Measurements from ENCODE around the gene CCDC33.

Gene CCDC33

DNA sequence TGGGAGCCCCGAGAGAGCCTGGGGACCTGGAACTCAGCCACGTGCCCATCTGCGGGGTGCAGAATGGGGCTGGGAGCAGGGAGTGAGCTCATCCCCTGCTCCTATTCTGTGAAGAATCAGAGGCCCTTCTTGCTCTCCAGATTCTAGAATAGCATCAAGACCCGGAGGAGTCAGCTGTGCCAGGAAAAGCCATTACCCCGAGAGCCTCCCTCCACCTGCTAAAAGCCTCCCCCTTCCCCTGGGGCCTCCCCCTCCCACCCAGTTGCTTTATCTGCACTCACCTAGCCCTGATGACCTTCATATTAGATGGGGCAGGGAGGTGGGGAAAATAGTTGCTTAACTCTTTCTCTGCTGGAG, 23.1 kb downstream of the CCDC33 start:
- DNase-seq (ENCODE audit: low read depth), result no peak

DNA sequence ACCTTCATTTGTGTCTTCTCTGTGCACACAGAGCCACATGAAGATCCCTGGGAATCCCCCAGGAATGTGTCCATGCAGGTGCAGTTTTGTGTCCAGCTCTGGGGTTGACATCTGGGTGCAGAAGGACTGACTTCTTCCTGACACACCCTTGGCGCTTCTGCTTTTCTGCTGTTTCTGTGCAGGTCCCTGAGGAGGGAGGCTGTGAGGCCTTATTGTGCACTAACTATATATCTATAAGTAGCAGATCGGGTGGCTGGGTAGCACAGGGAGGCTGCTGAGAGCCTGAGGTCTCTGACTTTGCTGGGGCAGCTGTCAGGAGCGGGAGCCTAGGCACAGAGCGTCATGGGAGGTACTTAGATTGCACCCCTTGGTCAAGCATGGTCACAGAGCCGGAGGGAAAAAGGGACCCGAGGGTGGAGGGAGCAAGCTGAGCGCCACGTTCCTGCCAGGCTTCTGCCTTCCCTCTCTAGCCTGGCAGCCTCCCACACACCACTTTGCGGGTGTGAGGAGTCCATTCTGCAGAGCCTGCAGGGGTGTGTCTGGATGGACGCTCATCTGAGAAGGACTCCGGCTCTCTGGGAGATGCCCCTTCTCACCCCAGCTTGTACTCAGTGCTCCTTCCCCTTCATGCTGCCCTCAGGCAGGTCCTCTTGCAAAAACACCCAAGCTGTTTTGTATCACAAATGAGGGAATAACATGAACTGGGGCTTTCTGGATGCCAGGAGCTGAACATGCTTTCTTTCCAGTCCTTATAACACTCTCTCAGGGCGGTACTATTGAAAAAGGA, 23.9 kb downstream of the CCDC33 start:
- DNase-seq (ENCODE audit: low read depth), result no peak

DNA sequence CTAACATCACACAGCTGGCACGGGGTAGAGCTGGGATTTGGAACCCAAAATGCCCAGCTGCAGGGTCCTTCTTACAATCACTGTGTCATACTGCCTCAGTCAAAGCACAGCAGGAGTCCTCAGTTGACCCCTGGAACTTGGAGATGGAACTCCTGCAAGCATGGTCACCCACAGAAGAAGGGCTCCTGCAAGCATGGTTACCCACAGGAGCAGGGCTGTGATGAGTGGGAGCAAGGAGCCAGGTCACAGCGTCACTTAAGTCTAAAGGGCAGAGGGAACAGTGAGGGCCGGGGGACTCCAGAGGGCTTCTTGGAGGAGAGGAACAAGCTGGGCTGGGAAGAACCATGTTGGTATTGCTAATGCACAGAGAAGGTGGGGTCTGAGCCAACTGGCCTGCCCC, 24.9 kb downstream of the CCDC33 start:
- no peak for DNase-seq (ENCODE audit: low read depth)

DNA sequence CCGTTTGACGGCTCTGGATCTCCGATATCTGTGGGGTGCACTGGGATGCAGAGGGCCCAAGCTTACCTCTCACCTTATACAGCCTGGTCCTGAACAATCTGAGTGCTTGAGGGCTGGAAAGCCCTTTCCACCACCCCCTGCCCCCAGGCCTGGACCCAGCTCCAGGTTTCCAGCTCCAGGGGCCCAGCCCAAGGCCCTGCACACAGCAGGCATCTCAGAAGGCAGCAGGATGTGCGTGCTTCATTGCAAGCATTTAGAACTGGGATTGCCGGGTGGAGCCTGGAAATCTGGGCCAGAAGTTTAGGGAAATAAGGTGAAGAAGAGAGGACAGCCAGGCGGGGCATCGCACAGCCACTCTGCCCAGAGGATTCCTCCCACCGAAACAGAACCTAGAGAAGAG, 25.6 kb downstream of the CCDC33 start:
- DNase-seq (ENCODE audit: low read depth), result no peak

DNA sequence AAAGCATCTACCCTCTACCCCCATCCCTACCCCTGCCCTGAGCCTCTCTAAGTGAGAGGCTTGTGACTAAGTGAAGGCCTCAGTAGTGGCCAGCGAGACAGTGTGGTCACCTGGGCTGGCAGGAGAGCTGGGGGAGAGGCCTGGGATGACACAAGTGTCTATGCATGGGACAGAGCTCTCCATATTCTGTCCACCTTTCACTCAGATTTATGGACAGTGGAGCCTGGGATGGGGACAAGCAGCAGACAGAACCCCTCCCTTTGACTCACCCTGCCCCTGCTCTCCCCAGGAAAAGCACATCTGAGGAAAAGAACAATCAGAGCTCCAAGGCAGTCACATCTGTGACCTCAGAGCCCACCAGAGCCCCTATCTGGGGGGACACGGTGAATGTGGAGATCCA, 26.0 kb downstream of the CCDC33 start:
- no peak for DNase-seq (ENCODE audit: low read depth)

DNA sequence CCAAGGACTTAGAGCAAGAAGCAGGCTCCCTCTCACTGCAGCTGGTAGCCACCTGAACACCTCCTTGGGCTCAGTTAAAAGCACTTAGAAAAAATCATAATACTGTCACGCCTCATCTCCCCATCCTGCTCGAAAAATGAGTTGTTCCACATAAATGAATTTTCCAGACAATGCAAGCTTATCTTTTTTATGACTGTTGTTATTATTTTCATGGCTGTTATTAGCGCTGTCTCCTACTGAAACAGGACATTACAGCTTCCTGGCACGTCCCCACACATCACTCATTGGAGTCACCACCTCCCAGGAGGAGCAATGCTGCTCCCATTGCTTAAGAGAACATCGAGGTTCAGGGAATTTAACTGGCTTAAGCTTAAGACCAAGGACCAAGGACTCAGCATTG, 26.5 kb downstream of the CCDC33 start:
- DNase-seq (ENCODE audit: low read depth), result no peak

DNA sequence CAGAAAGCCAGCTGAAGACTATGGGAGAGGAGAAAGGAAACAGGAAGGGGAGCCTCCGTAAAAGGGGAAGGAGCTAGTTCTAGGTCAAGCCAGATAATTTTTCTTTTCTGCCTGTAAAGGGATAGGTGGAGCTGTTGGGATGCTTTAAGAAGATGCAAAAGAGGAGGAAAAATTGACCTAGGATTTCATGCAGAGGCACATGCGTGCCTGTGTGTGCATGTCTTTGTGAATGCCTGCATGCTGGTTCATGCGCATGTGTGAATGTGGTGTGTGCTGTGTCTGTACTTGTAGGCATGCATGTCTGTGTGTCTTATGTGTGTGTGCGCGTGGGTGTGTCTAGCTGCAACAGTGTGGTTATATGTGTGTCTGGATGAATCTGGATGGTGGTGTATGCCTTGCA, 27.3 kb downstream of the CCDC33 start:
- no peak for DNase-seq (ENCODE audit: low read depth)

DNA sequence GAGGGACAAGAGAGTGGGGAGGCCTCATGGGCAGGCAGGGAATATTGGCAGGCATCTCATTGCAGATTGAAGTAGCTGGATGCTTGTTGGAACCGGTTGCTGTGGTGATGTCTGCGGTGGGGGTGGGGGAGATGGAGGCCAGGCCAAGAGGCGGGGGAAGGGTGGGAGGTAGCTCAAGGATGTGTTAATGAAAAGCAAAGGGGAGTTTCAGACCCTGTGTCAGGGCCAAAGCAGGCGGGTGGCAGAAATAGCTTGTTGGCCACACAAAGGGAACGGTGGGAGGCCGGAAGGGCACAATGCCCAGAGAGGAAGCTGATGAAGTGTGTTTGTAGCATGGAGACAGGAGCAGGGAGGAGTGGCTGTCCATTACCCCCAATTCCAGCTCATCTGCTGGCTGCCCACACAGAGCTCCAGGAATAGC, 28.0 kb downstream of the CCDC33 start:
- DNase-seq (ENCODE audit: low read depth), result no peak

DNA sequence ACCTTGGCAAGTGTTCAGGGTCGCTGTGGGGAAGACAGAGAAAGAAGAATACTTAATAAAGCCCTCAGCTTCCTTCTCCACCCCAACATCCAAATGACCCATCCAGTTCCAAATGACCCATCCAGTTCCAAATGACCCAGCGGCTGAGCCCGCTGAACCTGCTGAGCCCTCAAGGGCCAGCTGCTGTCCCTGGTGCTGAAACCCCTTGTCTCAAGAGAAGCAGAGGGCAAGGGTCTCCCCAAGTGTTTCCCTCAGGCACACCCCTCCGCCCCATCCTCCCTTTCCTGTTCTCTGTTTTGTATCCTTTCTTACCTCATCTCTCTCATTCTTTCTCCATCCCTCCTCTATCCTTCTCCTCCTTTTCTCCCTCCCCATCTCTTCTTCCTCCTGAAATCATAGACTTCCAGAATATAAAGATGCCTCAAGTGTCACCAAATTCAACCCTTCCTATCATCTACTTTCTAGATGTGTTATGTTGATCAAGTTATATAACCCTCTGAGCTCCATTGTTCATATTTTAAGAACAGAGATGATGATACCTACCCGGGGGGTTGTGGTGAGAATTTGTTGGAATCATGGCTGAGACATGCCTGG, 29.0 kb downstream of the CCDC33 start:
- peak; percentile 25 for DNase-seq (ENCODE audit: low read depth)

DNA sequence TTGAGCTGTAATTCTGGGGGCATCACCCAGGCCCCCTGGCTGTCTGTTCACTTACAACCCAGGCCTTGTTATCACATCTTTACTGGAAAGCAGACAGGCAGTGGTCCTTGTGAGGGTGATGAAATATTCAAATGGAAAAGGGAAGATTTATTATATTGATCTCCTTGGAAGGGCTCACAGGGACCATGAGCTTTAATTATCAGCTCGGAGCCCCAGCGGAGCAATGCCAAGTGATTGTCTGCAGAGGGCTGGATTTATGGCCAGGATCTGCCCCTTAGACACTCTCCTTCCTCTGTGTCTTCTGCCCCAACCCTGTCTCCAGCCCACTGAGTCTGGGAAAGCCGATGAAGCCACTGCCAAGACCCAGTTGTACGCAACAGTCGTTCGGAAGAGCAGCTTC, 31.9 kb downstream of the CCDC33 start:
- DNase-seq (ENCODE audit: low read depth), result no peak

DNA sequence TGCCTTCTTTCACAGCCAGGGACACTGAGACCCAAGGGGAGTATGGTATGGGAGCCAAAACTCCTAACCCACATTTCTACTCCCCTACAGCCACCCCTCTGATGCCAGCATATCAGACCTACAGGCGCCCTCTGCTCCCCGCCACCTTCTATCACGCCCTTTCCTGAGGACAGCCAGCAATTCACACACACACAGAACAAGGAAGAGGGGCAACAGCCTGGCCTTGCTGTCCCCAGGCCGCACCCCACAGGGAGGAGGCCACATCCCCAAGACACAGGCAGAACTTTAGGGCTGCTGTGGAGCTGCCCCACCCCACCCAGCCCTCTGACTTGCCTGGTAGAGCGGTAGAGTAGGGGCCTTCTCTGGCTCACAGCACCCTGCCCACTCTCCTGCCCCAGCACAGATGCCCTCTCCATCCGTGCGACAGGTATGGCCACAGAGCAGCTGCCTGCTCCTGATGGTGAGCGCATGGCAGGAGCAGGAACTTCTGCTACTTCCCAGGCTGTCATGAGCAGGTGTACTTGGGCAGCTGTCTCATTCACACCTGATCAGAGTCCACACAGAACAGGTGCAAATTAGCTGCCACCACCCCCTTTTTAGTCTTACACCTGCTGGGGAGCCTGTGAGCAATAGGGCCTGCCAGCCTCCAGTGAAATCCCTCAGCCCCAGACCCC, 33.4 kb downstream of the CCDC33 start:
- no peak for DNase-seq (ENCODE audit: low read depth)

DNA sequence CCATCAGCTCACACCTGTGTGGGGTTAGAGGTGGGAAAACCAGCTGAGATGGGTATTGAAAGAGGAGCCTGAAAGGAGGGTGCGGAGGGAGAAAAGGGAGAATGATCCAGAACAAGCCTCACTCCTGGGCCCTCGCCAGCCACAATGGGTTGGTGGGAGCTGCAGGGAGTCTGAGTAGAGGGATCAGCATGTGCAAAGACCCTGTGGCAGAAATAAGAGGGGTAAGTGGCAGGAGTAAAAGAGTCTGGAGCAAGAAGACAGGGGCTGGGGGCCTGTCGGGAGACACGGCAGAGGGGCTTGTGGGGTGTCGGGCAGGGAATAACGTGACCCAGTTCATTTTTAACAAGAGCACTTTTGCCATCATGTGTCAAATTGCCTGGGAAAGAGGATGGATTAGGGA, 34.0 kb downstream of the CCDC33 start:
- no peak for DNase-seq (ENCODE audit: low read depth)

DNA sequence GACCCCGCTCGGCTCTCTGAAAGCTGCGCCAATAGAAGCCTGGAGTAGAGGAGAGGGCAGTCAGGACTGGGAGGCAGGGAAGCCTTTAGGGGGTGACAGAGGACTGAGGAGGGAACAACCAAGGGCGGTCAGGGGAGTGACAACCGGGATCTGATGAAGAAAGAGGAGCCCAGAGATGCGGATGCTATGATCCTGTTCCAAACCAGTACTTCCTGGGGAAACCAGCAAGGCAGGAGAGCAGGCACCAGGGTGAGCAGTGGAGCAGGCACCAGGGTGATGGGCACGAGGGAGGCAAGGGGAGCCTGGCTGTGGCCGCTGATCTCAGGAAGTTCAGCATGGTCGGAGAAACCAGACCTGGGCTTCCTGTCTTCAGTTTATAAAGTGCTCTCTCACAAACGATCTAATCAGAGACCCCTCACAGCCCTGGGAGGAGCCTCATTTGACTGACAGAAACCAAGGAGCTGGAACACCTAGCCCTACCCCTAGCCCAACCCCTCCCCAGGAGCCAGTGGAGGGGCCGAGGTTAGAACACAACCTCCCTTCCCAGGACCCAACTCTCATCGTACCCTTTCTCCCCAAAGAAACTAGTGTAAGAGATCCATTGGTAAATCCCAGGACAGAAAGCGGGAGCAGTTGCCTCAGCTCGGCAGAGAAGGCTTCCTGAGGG, 34.9 kb downstream of the CCDC33 start:
- DNase-seq (ENCODE audit: low read depth), result no peak

DNA sequence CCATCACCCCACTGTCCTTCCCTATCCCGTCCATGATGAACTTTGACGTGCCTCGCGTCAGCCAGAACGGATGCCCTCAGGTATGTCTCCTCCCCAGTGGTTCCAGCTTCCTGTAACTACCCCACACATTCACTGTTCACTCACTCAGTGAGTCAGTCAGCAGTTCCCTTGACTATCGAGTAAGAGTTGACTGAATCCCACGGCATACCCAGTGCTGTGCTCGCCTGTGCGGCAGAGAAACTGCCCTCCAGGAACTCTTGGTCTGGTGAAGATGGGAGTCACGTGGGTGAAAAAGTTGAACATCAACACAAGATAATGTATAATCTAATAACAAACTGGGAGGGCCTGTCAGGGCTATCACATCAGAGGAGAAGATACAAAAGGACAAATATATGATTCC, 36.7 kb downstream of the CCDC33 start:
- DNase-seq (ENCODE audit: low read depth), result no peak

DNA sequence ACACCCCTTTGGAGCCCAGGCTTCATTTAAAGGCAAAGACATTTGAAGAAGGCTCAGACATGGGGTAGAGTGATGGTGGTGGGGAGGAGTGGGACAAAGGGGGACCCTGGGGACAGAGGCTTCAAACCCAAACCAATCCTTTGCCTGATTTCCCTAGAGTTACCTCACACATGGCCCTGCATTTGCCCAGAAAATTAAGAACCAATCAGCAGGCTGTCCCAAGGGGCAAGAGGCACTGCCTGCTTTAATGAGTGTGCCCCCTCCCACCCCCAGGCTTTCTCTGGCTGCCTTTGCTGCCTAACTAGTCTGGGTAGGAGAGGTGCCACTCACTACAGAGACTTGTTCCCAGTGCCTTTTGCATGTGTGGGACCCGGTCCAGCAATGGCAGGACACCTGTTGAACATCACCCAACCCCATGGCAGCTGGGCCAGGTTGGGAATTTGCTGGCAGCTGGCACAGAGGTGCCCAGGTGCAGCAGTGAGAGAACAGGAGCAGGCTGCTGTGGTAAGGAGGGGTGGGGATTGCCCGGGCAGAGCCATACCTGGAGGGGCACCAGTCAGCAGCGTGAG, 38.4 kb downstream of the CCDC33 start:
- DNase-seq (ENCODE audit: low read depth), result no peak

DNA sequence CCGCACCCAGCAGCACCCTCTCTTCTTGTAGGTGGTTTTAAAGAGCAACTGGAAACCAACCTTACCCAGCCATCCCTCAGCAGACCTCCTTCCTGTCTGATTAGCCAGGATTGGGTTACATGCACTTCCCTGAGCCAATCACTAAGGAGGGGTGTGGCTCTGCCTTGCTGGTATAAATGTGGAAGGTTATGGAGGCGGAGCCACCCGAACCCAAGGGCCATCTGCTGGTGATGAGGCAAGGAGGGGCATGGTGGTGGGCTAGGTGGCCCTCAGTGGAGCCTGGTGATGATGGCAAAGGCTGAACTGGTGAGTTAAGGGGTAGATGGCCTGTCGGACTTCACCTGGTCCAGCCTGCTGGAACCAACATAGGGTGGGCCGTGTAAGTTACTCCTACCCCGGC, 39.8 kb downstream of the CCDC33 start:
- no peak for DNase-seq (ENCODE audit: low read depth)

DNA sequence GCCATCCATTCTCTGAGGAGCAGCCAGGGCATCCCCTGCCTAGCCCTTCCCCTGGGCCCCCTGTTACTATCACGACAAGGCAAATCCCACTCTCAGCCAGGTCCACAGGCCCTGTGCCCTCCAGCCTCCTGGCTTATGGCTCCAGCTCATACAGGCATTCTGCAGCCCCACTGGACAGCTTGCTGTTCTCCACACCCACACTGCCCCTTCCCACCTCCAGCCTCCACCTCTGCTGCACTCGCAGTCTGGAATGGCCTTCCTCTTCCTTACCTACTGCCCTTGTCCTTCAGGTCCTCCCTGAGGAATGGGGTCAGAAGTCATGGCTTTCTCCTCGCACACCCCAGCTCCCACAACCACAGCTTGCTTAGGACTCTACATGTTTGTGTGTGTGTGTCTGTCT, 40.4 kb downstream of the CCDC33 start:
- DNase-seq (ENCODE audit: low read depth), result no peak

DNA sequence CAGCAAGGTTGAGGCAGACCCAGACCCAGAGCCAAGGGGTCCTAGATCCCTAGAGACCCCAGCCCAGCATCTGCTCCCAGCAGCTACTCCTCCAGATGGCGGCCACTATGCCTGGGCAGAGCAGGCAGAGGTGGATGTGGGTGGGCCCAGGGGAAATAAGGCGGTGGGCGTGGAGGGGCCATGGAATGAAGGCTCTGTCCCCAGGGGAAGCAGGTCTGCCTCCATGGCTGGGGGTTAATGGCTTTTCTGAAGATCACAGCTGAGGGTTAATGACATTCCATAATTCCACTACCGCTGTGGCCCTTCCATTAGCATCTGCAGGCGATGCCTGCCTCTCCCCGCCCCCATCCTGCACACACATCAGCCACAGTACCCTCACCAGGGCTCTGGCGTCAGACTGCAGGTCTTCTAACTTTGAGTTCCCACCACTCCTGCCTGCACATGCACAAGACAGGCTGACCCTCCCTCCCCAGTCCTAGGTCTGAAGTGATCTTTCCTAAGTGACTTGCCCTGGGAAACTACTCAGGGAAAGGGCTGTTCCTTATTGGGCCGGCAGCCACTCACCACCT, 41.2 kb downstream of the CCDC33 start:
- DNase-seq (ENCODE audit: low read depth), result no peak

DNA sequence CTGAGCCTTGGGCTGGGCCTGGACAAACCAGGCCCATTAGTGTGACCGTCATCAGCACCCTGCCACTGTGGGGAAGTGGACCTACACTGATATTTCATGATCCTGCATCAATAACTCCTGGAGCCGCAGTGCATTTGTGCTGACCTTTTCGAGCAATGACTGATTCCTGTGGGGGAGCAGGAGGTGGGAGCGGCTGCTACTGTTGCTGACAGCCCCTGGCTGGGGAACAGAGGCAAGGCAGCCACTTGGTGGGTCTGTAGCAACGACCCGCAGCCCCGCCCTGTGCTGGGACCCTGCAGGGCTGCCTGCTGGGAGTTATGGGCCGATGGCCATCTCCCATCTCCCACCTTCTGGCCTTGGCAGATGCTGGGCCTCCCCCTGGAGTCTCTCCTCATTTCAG, 42.1 kb downstream of the CCDC33 start:
- no peak for DNase-seq (ENCODE audit: low read depth)

DNA sequence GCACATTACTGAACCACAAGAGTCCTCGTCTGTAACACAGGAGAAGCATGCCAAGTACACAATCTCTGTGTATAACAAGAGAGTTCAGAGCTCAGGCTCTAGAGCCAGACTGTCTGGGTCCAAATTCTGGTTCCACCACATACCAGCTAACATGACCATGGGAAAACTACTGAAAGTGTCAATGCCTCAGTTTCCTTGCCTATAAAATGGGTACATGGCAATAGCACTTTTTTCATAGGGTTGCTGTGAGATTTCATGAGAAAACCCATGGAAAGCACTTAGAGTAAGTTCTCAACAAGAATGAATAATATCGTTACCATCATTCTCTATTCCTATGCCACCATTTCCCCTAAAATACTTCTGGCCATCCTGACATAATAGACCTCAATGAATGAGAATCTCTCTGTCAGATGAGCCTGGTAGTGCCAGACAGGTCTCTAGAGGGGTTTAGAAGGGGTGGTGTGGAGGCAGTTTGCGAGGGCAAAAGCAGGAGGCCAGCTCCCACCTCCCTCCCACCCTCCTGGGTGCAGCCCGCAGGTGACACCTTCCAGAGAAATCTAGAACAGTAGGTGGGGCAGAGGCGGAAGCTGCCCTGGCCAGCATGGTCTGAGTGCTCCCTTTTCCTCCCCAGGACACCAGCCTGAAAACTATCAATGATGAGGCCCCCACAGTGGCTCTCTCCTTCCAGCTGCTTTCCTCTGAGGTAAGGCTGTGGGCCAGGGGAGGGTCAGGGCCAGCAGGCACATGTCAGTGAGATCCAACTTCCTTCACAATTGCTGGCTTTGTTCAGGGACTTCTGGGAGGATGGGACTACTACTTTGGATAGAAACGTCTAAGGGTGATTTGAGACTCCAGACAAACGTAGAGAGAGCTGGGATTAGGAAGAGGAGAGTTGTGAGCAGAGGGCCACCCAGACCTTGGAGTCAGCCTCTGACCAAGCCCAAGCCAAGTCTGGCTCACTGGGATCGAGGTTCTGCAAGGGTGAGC, 45.3 kb downstream of the CCDC33 start:
- DNase-seq (ENCODE audit: low read depth), result no peak

DNA sequence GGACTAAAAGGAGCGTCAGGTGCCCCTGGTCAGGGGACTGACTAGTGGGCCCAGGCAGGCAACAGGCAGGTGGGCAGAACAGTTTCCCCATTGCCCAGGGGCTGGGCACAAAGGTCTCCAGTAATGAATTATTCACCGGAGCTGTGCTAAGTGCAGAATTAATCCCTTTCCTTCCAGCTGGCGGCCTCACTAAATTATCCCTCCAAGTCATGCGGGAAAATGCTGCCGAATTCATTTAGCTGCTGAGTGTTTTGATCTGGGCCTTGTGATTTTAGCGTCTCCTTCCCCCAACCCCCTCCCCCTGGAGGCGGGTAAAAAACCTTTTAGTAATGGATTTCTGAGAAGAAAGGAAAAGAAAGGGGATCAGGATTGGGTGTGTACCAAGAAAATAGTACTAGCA, 47.2 kb downstream of the CCDC33 start:
- DNase-seq (ENCODE audit: low read depth), result no peak

All from CMK (cell line).